GM12892 (cell line): ENCODE measurements around the gene WASF2. TPM values are rescaled to one million over a fixed set of nuclear protein-coding genes. Genes with fewer than 3 reads are reported as not detected.
"Not testable (repeated sequence)": the region's sequence is repeated elsewhere in the genome, so short reads cannot be mapped to it uniquely, and the experiment has no call there.

Experiments used
- DNase-seq: peaks from one replicate; pipeline ENCODE4 v3.0.0; 2011; ENCODE audit not compliant: insufficient read length
- FAIRE-seq: peaks from 2 replicates; lab custom pipeline; 2011; peaks lifted over from hg19 to GRCh38; lab: Jason Lieb, UNC
- POLR2A ChIP-seq: IDR thresholded peaks from 2 replicates; pipeline ENCODE4 v1.6.1; 2011; ENCODE audit warnings: low read depth, low read length, control low read depth
- POLR2AphosphoS5 ChIP-seq: IDR thresholded peaks from 2 replicates; pipeline ENCODE4 v1.6.1; 2011; ENCODE audit warnings: low read depth, low read length, control low read depth
- TAF1 ChIP-seq: IDR thresholded peaks from 2 replicates; pipeline ENCODE4 v1.6.1; 2011; ENCODE audit warnings: low read depth, mild to moderate bottlenecking, control low read depth, low read length, borderline replicate concordance
- polyA plus RNA-seq: library from polyadenylated mRNA; unstranded; fragments of >200 nt; gene quantifications from one replicate; pipeline ENCODE4 v1.2.1, GENCODE V29; 2012; ENCODE audit warnings: missing spikeins, inconsistent platforms; ENCODE audit not compliant: missing spikeins

WASF2 gene
- polyA plus RNA-seq = 50.0 TPM

- DNase-seq (peak; percentile 80), FAIRE-seq (peak; percentile 94)
- TF ChIP-seq POLR2A (peak; percentile 66), TAF1 (peak; percentile 92), POLR2AphosphoS5 (peak; percentile 79)
These were observed at the start of gene WASF2 for GRCh38 chr1:27489973-27490741. Gene WASF2, minus strand, starts transcription at chr1:27490167. Its CDS starts 61,277 bp downstream, at chr1:27428890.

- TF ChIP-seq POLR2AphosphoS5 (no peak), POLR2A (no peak), TAF1 (no peak)
- DNase-seq = no peak
- FAIRE-seq = no peak
These were observed 48.8 kb upstream of the WASF2 start for GRCh38 chr1:27538793-27539192.

GRCh38 chr1:27538305-27538676 is 48.3 kb upstream of the WASF2 start:
- not testable (repeated sequence) for DNase-seq, FAIRE-seq

GRCh38 chr1:27536767-27537166 is 46.8 kb upstream of the WASF2 start:
- FAIRE-seq (no peak), DNase-seq (no peak)
- TF ChIP-seq POLR2AphosphoS5 (no peak), POLR2A (no peak), TAF1 (no peak)

GRCh38 chr1:27536010-27536757 is 46.2 kb upstream of the WASF2 start:
- no peak for FAIRE-seq
- DNase-seq = no peak

GRCh38 chr1:27535386-27535785 is 45.4 kb upstream of the WASF2 start:
- TF ChIP-seq TAF1 = no peak
- TF ChIP-seq POLR2A = no peak
- TF ChIP-seq POLR2AphosphoS5 = no peak
- FAIRE-seq = no peak
- no peak for DNase-seq

More at GRCh38 chr1:27536010-27536757, 46.2 kb upstream of the WASF2 start:
- TF ChIP-seq POLR2A = no peak
- TF ChIP-seq POLR2AphosphoS5 = no peak
- TF ChIP-seq TAF1 = no peak

- DNase-seq = no peak
- FAIRE-seq = no peak
- TF ChIP-seq POLR2A (no peak), TAF1 (no peak), POLR2AphosphoS5 (no peak)
These were observed 42.2 kb upstream of the WASF2 start for GRCh38 chr1:27531959-27532685.

GRCh38 chr1:27530192-27530591 is 40.2 kb upstream of the WASF2 start:
- FAIRE-seq = no peak
- no peak for TF ChIP-seq POLR2AphosphoS5
- no peak for TF ChIP-seq TAF1
- TF ChIP-seq POLR2A = no peak

GRCh38 chr1:27529704-27530018 is 39.7 kb upstream of the WASF2 start:
- FAIRE-seq = no peak
- no peak for DNase-seq
- TF ChIP-seq POLR2AphosphoS5 (no peak), TAF1 (no peak), POLR2A (no peak)

More at GRCh38 chr1:27530192-27530591, 40.2 kb upstream of the WASF2 start:
- no peak for DNase-seq

GRCh38 chr1:27528818-27529703 is 39.1 kb upstream of the WASF2 start:
- DNase-seq (no peak), FAIRE-seq (no peak)
- no peak for TF ChIP-seq TAF1
- no peak for TF ChIP-seq POLR2A
- TF ChIP-seq POLR2AphosphoS5 = no peak
